SIG-M5 treated with dmso at 0.1 percent for 504 hours (cell line): ENCODE data around the gene TEX14.
A peak's percentile ranks its signal among the peaks of the same experiment; 100 is the strongest.

Experiments used
- DNase-seq: peaks from one replicate; lab custom pipeline; 2025; ENCODE audit not compliant: unreplicated experiment; lab: John Stamatoyannopoulos, UW

The TEX14 gene

DNA sequence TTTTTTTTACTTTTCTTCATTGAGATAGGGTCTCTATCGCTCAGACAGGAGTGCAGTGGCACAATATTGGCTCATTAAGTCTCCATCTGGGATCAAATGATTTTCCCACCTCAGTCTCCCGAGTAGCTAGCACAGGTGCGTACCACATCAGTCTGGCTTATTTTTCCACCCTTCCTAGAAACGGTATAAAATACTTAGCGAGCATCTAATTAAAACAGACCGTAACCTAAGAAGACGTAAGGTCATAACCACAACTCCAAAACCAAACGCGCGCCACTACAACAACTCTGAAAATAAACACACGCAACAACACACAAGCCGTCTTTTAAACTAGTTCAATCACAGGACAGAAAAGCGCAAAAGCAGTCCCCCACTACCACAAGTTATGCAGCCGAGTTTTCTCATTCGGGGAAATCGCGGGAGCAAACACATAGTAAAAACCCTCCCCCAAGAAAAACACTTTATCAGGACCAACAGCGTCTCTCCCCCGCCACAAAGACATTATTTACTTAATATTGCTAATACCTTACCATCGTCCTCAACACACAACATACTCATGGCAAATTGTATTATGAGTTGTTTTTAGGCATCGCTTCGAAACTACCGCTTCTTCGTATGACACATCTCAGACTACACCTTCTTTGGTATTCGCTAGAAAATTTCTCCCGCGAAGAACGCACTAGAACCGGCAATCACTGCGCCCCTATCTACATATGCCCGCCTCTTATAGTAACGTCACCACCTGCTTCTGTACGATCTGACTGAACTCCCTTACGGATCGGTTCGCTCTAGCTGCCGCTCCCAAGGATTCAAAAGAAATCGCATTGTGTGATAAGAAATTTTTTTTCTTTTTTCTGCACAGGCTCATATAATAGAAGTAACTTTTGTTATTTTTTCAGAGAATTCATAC lies 32.8 kb downstream of the TEX14 start:
- peak; percentile 100 for DNase-seq

GRCh38 chr17:58657962-58658803 lies 33.7 kb downstream of the TEX14 start:
- peak; percentile 34 for DNase-seq

- DNase-seq = no peak
These were observed 43.6 kb downstream of the TEX14 start for GRCh38 chr17:58648236-58648635.

GRCh38 chr17:58643147-58643546 lies 48.7 kb downstream of the TEX14 start:
- no peak for DNase-seq

DNA sequence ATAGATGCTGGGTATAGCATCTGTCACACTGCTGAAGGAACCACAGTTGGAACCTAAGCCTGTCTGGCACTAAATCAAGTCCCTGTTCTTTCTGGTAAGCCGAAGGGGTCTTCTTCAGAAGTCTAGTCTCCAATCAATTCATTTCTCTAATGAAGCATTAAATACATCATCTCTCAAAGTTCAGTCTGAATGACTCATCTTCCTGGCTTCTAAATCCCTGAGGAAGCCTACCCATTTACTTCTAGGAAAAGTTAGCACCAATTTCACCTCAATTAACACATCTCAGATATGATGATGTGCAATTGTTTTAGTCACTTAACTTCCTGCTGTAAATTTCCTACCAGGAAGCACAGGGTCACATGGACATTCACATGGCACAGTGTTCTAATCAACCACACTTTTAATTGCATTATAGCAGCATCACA lies 49.9 kb downstream of the TEX14 start:
- no peak for DNase-seq

- no peak for DNase-seq
These were observed 51.6 kb downstream of the TEX14 start for GRCh38 chr17:58640202-58640601.

DNA sequence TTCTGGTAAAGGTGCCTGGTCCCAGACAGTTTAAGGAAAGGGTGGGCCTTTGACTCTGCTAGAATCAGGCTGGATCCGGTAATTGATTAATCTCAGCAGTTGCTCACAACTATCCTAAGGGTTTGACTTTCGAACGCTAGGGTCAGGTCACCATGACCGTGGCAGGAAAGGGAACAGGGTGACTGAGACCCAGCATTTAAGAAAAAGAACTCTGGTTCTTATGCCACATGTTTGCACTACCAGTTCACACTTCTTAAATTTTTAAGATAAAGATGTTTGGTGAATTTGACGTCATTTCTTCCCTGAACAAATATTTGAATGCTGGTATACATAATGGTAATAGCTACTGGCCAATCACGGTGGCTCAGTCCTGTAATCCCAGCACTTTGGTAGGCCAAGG lies 52.2 kb downstream of the TEX14 start:
- DNase-seq = no peak

- DNase-seq = no peak
These were observed 54.8 kb downstream of the TEX14 start for GRCh38 chr17:58637011-58637570.

- DNase-seq = no peak
These were observed 59.2 kb downstream of the TEX14 start for GRCh38 chr17:58632324-58633314.

DNA sequence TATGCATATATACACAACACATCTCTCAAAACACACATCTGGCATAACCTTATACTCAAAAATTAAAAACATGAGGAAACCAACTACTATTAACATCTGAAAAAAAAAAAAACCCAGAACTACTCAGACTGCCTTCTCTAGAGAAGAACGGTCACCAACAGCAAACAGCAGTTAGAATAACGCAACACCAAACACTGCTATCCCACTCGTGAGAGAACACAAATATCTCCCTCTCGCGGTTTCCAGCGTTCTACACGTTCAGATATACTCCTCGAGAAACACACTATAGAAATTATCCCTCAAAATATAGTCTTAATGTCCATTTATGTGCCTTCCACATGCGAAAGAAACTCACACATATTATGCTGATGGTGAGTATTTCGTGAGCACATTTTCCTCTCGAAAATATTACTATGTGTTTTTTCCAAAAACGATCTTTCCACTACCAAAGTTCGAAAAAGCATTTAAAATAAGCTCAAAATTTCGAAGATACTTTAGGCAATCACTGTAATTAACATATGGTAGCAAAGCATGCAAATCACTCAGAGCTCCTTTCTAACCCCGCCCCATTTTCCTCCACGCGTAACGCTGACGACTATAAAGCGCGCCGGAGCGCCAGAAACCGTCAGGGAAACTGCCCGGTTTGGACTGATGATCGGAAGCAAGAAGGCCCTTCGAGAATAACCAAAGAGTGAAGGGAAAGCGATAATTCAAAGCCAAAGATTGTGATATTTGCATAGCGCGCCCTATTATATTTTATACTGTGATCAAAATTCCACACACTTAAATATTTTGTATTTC lies 60.1 kb downstream of the TEX14 start:
- DNase-seq = peak; percentile 100

DNA sequence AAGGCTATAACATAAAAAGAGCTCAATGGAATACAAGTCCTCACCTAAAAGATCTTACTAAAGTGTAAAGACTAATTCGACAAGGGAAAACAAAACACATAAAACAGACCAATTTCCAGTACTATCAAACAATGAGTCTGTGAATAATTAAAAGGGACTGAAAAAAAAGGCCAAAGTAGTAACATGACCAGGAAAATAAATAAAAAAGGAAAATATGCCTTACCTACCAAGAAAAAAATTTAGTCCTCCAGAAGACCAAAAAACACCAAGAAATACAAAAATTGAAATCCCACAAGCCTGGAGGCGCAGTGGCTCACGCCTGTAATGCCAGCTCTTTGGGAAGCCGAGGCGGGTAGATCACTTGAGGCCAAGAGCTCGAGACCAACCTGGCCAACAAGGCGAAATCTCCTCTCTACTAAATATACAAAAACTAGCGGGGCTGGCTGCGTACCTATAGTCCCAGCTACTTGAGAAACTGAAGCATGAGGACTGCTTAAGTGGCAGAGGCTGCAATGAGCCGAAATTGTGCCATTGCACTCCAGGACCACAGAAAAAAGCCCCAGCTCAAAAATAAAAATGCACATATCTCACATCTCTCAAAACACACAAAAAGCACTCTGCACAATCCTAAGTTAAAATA lies 60.8 kb downstream of the TEX14 start:
- DNase-seq = no peak

DNA sequence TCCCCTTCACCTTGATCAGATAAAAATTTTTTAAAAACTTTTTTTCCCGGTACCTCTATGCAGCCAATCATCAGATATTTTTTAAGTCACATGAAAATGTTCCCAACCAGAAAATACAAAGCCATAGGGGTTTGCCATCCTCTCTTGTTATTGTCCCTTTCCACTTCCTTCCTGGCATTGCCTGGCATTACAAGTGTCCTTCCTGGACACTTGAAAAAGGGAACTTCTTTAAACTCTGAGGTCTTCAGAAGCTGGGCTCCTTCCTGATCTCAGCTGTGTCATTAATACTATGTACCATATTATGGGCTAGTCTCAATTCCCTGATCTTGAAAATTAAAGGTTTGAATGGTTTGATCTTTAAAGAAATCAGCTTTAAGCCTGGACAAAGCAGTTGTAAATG lies 64.9 kb downstream of the TEX14 start:
- DNase-seq = no peak

- no peak for DNase-seq
These were observed 67.1 kb downstream of the TEX14 start for GRCh38 chr17:58624751-58625150.

GRCh38 chr17:58621174-58621573 lies 70.7 kb downstream of the TEX14 start:
- no peak for DNase-seq

DNA sequence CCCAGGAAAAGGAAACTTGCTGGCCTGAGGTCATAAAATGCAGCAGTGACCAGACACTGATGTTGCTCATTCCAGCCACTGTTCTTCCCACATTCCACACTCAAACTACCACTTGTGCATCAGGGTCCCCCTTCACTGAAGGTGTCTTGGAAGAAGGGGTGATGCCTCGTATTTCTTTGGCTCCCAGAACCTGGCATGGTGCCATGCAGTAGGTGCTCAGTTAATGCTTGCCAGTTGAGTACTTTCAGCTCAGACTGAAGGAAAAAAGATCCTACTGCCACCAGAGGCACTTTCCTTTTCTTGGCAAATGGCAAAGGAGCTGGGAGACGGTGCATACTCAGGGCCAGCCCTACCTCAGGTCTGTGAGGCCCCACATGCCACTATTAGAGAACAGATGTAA lies 73.5 kb downstream of the TEX14 start:
- DNase-seq = no peak

- no peak for DNase-seq
These were observed 74.3 kb downstream of the TEX14 start for GRCh38 chr17:58617563-58617962.

DNA sequence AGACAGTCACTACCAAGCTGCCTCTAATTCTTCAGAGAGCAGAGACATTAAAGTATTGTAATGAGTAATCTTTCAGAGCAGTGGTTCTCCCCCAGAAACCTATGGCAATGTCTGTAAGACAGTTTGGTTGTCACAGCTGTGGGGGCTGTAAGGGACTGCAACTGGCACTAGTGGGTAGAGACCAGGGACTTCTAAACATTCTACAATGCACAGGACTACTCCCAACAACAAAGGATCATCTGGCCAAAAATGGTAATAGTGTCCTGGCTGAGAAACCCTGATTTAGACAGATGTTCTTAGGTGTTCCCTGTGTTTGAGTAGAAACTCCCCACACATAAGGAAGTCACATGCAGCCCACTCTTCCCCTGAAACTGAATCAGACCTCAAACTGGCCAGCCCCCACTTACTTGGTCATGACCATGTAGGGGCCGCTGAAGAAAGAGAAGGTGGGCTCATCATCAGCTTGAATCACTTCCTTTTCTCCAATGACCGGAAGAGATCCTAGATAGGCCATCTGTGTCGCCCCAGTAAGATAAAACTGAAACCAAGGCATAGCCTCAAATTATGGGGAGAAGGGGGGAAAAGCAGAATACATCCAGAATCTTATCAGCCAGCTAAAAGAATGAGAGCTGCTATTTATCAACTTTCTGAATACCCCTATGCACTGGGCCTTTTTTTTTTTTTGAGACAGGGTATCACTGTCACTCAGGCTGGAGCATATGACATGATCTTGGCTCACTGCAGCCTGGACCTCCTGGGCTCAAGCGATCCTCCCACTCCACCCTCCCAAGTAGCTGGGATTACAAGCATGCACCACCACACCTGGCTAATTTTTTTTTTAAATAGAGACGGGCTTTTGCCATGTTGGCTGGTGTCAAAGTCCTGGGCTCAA lies 75.8 kb downstream of the TEX14 start:
- no peak for DNase-seq

DNA sequence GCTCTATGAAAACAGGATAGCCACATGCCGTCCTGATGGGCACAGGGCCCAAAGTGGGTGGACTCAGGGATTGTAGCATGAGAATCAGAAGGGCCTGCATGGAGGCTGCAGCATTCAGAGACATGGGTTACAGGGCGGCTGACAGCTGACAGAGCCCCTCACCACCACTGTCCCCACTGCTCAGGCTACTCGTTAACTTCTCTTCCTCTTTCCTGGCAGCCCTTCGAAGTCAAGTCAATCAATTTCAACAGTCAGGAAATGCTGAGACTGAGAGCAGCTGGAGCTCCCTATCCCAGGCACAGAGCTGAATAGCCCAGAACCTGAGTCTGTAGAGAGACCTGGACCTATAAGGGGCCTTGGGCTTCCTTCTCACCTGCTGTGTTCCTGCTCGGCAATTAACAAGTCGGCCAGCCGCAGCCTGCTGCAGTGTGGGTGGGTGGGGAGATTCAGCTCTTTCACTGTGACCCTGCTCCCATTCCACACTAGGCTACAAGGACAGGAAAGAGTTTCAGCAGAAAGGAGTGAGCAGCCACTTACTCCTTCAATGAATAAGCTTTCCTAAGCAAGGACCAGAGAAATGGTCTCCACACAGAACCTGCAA lies 76.9 kb downstream of the TEX14 start:
- peak; percentile 52 for DNase-seq
